ENCODE data around the gene MED13.
"Not testable (repeated sequence)": the region's sequence is repeated elsewhere in the genome, so short reads cannot be mapped to it uniquely, and the experiment has no call there.

MED13 gene

DNA sequence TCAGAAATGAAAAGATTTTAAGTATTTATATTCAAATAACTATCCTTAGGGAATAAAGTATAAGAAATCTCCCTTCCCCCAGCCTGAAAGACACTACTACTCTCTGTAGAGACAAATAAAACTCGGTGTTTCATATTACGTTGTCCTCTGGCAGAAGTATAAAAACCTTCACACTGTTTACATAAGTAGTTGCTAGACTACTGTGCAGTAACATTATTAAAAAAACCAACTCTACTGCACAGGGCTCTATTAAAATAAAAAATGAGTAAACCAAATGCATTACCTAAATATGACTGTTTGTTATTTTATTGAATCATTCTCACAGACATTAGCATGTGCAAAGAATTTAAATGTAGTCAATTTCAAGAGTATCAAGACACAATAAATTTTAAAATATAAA, 67.4 kb downstream of the MED13 start:
- DNase-seq (ENCODE audit: low read depth), result no peak

DNA sequence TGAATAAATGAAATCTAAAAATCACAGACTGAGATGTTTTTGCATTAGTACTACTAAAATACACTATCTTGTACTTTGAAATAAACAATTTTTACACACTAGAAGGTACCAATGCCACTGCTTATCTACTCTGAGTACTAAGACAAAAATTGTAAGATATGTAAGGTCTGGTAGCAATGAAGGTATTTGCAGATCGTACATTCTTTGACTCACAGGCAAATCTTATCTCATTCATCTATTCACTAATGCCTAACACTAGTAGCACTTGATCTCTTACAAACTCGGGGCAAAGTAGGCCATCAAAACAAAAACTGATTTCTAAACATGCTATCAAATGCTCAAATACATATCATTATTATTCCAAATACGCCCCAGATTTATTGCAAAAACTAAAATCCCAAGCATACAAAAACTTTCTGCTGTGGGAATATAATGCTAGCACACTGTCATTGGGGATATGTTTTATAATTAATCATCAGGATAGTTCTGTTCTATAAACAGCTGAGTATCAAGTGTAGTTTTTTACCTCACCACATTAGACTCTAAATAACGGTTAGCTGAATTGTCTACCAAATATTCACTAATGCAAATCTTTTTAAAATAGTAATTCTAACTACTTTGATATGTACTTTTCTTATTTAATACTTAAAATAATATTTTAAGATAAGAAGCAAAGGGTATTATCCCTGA, 68.0 kb downstream of the MED13 start:
- no peak for DNase-seq (ENCODE audit: low read depth)

DNA sequence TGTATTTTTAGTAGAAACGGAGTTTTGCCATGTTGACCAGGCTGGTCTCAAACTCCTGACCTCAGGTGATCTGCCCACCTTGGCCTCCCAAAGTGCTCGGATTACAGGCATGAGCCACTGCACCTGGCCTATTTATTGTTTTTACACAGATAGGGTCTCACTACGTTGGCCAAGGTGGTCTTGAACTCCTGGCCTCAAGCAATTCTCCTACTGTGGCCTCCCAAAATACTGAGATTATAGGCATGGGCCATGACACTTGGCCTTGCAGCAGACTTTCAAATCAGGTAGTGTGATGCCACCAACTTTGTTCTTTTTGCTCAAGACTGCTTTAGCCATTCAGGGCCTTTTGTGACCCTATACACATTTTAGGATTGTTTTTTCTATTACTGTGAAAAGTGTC, 75.6 kb downstream of the MED13 start:
- no peak for DNase-seq (ENCODE audit: low read depth)

DNA sequence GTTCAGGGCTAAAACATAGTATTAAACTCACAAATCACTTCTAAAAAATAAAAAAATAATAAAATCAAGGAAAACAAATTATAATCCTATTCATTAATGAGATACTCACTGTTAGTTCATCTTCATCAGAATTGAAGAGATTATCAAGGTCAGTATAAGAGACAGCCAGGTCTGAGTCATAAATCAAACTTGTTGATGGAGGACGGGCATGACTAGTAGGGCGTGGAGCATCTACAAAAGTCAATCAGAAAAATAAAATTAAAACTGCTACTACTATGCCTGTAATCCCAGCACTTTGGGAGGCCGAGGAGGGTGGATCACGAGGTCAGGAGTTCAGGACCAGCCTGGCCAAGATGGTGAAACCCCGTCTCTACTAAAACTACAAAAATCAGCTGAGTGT, 78.2 kb downstream of the MED13 start:
- no peak for DNase-seq (ENCODE audit: low read depth)

DNA sequence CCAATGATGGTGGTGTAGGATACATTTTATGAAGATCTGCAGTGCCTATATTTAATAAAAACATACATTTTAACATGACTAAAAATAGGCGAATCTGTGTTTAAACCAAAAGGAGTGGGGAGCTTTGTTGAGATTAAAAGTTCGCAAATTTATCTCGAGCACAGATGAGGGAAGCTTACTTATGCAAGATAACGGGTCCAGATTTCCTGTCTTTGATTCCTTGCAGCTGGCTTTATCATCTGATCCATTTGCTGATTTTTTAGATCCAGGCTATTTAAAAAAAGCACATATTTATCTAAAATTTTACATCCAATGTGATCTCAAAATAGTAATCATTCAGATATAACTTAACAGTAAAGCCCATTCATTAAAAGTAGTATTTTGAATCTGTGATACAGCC, 80.3 kb downstream of the MED13 start:
- no peak for DNase-seq (ENCODE audit: low read depth)

DNA sequence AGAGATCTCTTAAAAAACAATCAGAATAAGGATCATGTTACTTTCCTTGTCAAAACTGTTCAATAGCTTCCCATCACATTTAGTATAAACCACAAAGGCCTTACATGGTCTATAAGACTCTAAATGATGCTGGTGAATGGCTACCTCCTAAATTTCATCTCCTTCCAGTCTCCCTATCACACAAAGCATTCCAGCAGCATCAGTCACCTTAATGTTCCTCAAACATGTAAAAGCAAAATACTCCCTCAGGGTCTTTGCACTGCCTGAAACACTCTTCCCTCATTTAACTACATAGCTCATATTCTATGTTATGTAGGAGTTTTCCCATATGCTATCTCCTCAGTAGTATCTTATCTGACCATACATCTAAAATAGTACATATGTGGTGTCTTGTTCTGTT, 83.8 kb downstream of the MED13 start:
- DNase-seq (ENCODE audit: low read depth), result no peak

DNA sequence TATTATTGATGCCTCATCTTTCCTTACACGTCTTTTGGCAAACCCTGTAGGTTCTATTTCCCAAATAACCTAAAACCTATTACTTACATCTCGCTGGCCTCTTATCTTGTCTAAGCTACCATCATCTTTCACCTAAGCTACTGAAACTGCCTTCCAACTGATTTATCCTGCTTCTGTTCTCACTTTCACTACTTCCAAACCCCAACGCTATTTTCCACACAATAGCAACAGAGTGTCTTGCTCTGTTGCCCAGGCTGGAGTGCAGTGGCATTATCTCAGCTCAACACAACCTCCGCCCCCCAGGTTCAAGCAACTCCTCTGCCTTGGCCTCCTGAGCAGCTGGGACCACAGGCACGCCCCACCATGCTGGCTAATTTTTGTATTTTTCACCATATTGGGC, 84.5 kb downstream of the MED13 start:
- no peak for DNase-seq (ENCODE audit: low read depth)

DNA sequence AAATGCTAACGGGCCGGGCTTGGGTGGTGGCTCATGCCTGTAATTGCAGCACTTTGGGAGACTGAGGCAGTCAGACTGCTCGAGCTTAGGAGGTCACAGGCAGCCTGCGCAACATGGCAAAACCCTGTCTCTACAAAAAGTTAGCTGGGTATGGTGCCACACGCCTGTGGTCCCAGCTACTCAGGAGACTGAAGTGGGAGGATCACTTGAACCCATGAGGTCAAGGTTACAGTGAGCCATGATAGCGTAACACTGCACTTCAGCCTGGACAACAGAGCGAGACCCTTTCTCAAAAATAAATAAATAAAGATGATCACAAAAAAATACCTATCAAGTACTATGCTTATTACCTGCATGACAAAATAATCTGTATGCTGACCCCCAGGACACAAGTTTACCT, 91.0 kb downstream of the MED13 start:
- DNase-seq (ENCODE audit: low read depth), result no peak

DNA sequence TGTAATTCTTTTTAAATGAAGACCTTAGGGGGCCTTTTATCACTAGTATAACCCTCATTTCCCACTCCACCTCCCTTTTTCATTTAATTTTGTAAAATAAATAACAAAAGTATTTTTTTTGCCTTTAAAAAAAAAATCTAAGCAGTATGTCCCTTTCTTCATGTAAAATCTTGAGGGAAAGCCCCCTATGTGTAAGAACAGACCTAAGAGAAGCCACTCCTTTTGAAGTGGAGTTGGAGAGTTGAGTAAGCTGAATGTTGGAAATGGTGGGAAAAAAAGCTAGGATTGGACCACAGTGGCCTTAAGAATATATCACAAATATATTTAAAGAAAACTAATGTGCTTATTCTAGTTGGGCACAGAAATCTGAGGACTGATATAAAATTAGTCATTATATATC, 92.8 kb downstream of the MED13 start:
- DNase-seq (ENCODE audit: low read depth), result no peak

DNA sequence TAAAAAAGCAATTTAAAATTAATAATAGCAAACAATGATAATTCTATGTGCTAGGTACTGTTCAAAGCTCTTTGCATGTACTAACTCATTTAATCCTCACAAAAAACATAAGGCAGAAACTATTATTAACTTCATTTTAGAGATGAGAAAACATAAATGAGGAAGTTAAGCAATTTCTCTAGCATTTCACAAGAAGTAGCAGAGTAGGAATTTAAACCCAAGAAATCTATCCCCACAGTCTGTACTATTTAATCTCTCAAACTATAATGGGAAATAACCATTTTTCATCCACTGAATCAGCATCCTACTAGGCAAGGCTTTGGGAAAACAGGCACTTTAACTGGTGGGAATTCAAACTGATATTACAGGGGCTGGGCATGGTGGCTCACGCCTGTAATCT, 95.0 kb downstream of the MED13 start:
- DNase-seq (ENCODE audit: low read depth), result no peak

DNA sequence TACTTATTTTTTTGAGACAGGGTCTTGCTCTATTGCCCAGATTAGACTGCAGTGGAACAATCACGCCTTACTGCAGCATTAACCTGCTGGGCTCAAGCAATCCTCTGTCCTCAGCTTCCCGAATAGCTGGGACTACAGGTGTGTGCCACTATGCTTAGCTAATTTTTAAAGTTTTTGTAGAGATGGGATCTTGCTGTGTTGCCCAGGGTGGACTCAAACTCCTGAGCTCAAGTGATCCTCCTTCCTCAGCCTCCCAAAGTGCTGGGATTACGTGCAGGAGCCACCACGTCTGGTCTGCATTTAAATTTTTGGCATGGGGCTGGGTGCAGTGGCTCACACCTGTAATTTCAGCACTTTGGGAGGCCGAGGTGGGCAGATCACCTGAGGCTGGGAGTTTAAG, 96.3 kb downstream of the MED13 start:
- DNase-seq (ENCODE audit: low read depth), result no peak

DNA sequence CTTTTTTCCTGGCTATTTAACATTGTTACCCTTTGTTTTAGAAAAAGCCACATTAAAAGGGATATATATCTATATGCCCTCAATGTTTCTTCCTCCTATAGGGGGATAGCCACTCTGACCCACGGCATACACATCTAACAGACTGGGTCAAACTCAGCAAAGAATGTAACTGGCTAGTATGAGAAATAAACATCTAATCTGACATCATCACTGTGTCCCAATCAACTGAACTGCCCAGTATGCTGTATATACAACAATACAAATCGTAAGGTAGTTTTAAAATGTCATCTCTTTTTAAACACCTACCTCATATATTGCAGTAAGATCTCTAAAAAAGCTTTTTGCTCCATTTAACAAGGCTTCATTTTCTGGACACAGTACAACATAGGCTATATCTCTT, 97.3 kb downstream of the MED13 start:
- DNase-seq (ENCODE audit: low read depth), result no peak

DNA sequence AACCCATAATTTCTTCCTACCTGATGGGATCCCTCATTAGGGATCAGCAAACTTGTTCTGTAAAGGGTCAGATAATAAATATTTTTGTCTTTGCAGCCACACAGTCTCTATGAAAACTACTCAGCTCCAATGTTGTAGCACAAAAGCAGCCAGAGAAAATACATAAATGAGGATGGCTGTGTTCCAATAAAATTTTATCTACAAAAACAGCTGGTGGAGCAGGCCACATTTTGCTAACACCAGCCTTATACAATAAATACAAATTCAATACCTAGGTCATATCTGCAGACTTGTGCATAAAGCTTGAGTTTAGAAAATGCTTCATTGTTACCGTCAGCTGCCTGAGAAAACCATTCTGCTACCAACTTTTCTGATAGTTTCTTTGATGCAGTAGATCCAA, 98.9 kb downstream of the MED13 start:
- DNase-seq (ENCODE audit: low read depth), result no peak

DNA sequence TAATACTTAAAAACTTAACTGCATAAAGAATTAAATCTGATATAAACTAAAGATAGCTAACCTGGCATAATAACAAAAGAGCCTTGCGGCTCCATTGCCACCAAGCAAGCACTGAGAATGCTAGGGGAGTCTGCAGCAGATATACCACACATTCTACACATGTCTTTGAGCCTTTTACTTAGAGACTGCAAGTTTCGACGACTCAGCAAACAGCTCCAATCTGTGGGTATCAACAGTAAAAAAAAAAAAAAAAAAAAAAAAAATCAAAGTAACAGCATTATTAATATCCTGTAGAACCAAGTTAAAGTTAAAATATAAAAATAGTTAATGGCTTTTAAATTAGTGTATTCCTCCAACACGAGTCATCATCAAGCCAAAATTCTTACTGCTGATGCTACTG, 109.5 kb downstream of the MED13 start:
- no peak for DNase-seq (ENCODE audit: low read depth)

DNA sequence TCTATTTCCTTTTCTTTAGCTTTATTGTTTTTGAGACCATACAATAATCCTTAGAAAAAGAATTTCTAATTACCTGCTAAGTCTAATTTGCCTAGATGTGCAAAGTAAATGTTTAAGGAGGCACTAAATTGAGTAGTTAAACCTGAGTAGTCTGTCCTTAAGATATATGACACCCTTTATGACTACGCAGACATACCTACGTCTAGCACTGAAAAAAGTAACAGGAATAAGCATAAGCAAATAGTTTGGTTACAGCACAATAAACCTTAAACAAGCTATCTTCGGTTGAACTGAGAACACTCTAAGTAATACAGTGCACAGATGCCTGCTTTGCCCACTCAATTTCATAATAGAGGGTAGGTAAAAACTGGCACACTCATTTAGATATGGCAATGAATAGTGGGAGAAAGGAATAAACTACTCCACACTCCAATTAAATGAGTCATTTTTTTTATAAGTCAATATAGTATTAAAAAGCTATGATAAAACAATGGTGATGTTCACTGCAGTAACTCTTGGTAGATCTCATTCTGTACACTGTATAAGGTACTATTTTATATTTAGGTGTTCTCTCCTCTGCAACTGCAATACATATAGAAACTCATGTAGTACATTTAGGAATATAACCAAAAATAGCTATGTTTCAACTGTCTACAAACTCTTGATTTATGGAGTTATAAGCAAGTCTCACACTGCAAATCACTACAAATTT, 117.6 kb downstream of the MED13 start:
- DNase-seq (ENCODE audit: low read depth), result no peak

DNA sequence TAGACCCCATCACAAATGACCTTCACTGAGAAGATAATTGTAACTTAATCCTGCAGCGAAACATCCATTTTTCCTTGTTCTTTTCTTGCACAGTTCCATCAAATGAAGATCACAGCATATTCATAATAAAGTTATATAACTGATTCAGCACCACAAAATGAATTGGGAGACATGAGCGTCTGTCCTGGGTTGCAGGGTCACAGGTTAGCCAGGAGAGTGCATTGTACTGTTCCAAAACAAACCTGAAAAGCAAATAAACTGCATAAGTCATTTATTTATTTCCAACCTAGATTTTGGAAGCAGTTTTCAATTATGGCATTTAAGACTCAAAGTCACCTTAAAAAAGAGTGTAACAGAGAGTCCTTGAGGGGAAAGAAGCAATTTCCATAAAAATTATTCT, 118.7 kb downstream of the MED13 start:
- DNase-seq (ENCODE audit: low read depth), result no peak

DNA sequence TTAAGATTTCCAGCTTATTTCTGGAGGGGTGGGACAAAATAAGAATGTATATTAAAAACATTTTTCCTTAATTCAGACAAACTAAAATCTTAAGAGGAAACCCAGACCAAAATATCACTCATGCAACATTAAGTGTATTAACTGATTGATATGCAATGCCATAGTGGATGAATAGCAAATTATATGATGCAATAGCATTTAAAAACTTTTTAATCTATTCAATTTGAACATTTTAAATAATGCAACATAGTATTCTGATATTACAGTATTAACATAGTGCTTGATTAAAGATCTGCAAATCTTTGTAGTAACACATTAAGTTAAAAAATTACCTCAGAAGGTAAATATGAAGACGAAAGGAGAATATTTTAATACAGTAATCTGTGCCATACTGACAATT, 122.0 kb downstream of the MED13 start:
- DNase-seq (ENCODE audit: low read depth), result no peak

DNA sequence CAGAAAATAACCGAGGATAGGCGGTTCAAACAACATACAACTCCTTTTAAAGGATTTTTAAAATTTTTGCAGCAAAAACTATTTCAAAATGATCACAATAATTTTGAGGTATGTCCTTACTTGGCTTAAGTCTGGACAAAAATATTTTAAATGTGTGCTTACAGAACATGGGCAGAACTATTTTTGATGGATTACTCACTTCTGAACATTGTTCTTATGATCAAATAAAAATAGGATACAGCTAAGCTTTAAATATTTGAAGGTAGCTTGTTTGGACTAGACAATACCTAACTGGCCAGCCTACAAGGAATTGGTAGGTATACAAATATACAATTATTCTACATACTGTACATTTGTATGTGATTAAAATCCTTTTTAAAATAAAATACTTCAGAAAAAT, 123.0 kb downstream of the MED13 start:
- DNase-seq (ENCODE audit: low read depth), result no peak

DNA sequence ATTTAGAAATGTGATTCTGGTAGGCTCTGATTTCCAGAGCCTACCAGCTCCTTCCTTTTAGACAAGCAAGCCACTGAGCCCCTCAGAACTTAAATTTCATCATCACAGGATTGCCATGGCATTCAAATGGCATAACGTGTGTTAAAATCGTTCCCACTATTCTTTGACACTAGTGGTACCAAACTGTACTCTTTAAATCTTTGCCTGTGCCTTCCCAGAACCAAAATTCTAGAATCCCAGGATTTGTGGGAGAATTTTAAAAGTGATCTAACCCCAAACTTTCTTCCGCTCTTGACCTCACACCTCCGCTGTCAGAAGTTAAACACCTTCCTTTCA, 137.0 kb downstream of the MED13 start:
- no peak for DNase-seq (ENCODE audit: low read depth)

DNA sequence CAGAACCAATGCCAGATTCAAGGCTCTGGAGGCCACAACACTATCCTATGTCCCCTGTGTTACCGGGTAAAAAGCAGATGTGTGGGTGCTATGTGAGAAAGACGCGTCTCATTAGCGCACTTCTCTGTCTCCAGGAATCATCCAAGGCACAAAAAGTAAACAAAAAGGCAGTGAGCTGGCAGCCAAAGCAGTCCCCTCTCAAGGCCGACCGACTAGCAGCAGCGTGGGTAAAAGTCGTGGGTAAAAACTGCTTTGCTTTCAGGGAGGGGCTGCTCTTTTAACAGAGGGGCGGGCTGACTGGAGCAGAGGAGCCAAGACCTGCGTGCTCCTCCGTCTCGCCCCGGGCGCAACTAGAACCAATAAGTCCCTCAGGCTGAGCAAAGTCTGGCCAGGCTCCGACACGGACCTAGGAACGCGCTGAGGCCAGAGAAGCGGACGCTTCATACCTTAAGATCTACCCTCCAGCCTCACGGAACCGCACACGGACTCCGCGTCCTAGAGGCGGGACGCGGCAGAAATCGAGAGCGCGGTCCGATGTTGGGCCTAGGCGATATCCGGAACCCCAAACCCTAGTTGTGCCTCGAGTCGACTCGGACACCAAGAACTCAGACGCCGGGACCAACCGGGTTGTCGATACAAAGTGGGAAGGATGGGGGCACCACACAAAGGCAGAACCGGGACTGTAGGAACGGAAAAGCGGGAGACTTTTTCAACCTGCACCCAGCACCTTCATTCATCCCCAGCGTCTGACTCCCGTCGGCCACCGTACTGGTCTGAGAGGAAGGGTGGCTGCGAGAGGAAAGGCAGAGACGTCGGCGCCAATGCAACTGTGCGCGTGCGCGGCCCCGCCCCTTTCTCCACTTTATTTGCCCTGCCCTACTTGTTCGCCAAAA, 137.6 kb downstream of the MED13 start, which contains the start of gene INTS2:
INTS2 (minus strand) TSS at position 775 of the 893 bp plus-strand sequence. CDS start 1,338 bp downstream, outside the sequence.
- peak; percentile 65 for DNase-seq (ENCODE audit: low read depth)

DNA sequence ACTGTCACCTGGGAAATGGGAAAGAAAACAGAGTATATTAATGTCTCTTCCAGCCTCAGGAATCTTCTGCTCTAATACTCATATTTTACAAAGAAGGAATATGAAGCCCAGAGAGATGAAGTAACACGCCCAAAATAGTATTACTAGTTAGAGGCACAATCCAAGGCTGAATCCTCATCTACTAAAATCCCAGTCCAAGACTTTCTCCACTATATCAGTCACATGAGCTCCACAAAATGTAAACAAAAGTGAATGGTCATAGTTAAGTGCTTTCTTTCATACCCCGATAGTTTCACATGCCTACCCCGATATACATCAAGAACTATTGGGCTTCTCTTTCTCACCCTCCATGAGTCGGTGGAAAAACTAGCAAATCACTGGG, 138.3 kb downstream of the MED13 start:
- no peak for DNase-seq (ENCODE audit: low read depth)

DNA sequence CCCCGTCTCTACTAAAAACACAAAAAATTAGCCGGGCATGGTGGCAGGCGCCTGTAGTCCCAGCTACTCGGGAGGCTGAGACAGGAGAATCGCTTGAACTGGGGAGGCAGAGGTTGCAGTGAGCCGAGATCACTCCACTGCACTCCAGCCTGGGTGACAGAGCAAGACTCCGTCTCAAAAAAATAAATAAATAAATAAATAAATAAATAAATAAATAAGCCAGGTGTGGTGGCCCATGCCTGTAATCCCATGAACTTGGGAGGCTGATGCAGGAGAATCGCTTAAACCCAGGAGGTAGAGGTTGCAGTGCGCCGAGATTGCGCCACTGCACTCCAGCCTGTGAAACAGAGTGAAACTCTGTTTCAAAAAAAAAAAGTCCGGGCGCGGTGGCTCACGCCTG, 149.9 kb downstream of the MED13 start:
- DNase-seq (ENCODE audit: low read depth), result not testable (repeated sequence)

All from HS-27A (cell line).